SHP77 treated with DMSO at 0.1 percent for 48 hours (cell line): ENCODE results near the gene CASQ2.

Experiments
- DNase-seq: peaks from one replicate; lab custom pipeline; 2025; lab: John Stamatoyannopoulos, UW

CASQ2 gene

GRCh38 chr1:115728341-115728740, 40.2 kb downstream of the CASQ2 start:
- DNase-seq = no peak

GRCh38 chr1:115727706-115728249, 40.7 kb downstream of the CASQ2 start:
- DNase-seq = no peak

- no peak for DNase-seq
These were observed 41.9 kb downstream of the CASQ2 start for GRCh38 chr1:115726570-115726969.

GRCh38 chr1:115726161-115726560, 42.4 kb downstream of the CASQ2 start:
- no peak for DNase-seq

- no peak for DNase-seq
These were observed 42.9 kb downstream of the CASQ2 start for GRCh38 chr1:115725600-115725999.

- no peak for DNase-seq
These were observed 44.8 kb downstream of the CASQ2 start for GRCh38 chr1:115723756-115724155.

- no peak for DNase-seq
These were observed 46.3 kb downstream of the CASQ2 start for GRCh38 chr1:115722221-115722620.

- no peak for DNase-seq
These were observed 49.2 kb downstream of the CASQ2 start for GRCh38 chr1:115719285-115719684.

GRCh38 chr1:115718011-115718754, 50.3 kb downstream of the CASQ2 start:
- DNase-seq = no peak

GRCh38 chr1:115717541-115717940, 51.0 kb downstream of the CASQ2 start:
- no peak for DNase-seq

GRCh38 chr1:115714572-115715141, 53.9 kb downstream of the CASQ2 start:
- no peak for DNase-seq

- DNase-seq = no peak
These were observed 54.6 kb downstream of the CASQ2 start for GRCh38 chr1:115713906-115714305.

GRCh38 chr1:115712911-115713609, 55.5 kb downstream of the CASQ2 start:
- DNase-seq = no peak

- no peak for DNase-seq
These were observed 57.5 kb downstream of the CASQ2 start for GRCh38 chr1:115710859-115711624.

- DNase-seq = no peak
These were observed 61.7 kb downstream of the CASQ2 start for GRCh38 chr1:115706587-115707425.

- DNase-seq = no peak
These were observed 62.6 kb downstream of the CASQ2 start for GRCh38 chr1:115705963-115706362.

GRCh38 chr1:115705085-115705951, 63.2 kb downstream of the CASQ2 start:
- no peak for DNase-seq

GRCh38 chr1:115702959-115703358, 65.6 kb downstream of the CASQ2 start:
- DNase-seq = no peak

GRCh38 chr1:115701090-115701489, 67.4 kb downstream of the CASQ2 start:
- no peak for DNase-seq

- no peak for DNase-seq
These were observed 70.9 kb downstream of the CASQ2 start for GRCh38 chr1:115697619-115698018.
